CD1c-positive myeloid dendritic cell (primary cell): Measurements from ENCODE around the gene CORO1C.
A peak's percentile ranks its signal among the peaks of the same experiment; 100 is the strongest.
"Not testable (repeated sequence)": the region's sequence is repeated elsewhere in the genome, so short reads cannot be mapped to it uniquely, and the experiment has no call there.

Experiments
- DNase-seq: peaks from one replicate; pipeline ENCODE4 v3.0.0-alpha.2; 2016; ENCODE audit errors: extremely low spot score

The CORO1C gene

DNA sequence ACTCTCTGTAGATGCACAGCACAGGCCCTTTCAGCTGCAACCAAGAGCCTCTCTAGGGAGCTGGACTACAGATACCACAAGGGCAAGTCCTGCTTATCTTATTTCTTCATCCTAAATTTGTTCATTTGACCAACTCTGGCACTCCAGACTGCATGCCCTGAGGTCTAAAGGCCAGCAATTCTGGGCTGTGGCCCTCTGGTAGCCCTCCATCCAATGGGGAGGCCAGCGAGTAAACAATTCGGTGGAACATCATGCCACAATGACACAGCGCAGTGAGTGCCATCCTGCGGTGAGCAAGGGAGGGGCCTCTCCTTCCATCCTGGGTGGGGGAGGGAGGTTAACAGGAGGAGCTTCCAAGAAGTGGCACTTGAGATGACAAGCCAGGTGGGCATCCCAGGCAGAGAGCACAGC lies 97.0 kb downstream of the CORO1C start:
- peak; percentile 85 for DNase-seq

DNA sequence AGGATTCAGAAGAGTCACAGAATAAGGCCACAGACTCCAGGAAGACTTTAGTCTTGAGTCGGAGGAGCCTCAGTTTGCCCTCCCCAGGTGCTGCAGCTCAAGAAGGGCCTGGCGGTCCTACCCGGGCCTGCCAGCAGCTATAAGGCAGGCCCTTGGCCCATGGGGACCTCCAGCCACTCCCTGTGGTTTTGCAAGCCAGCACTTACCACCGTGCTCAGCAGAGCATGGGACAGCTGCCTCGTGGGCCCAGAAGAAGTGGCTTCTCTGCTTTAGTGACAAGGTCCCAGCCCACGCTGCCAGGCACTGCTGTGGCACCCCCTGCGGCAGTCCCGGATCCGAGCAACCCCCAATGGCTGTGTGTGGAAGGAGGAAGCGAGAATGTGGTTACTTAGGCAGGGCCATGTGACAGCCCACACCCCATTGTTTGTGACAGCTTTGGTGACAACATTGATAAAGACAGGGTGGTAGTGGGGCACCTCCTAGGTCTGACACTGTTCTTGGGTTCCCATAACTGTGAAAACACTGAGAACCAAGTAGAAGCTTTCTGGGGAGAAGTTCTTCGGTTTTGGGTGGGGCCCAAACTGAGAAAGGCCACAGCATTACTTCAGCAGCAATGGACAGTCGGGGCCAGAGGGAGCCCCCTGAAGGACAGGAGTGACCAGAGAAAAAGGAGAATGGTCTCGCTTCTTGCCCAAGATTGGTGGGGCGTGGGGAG lies 97.6 kb downstream of the CORO1C start, which contains the start of gene SELPLG:
SELPLG (minus strand) TSS at position 361 of the 715 bp plus-strand sequence. CDS start 9,587 bp downstream, outside the sequence.
- DNase-seq = peak; percentile 98

DNA sequence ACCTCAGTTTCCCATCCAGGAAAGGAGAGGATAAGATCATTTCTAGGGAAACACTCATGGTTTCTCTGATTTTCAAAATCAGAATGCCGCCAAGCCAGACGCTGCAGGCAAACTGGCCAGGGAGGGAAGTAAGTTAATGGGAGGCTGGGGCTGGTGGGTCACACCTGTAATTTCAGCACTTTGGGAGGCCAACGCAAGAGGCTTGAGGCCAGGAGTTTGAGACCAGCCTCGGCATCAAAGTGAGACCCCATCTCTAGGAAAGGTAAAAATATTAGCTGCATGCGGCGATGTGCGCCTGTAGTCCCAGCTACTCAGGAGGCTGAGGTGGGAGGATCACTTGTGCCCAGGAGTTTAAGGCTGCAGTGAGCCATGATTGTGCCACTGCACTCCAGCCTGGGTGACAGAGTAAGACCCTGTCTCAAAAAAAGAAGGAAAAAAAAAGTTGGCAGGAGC lies 98.2 kb downstream of the CORO1C start:
- DNase-seq = no peak

DNA sequence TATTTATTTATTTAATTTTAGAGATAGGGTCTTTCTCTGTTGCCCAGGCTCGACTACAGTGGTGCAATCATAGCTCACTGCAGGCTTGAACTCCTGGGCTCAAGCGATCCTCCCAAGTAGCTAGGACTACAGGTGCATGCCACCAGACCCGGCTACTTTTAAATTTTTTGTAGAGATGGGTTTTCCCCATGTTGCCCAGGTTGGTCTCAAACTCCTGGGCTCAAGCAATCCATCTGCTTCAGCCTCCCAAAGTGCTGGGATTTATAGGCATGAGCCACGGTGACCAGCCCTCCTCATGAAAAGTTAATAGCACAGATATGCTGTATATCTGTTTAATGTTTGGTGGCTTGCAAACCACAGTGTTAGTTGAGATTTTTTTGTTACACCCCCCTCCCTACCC lies 100.1 kb downstream of the CORO1C start:
- not testable (repeated sequence) for DNase-seq

DNA sequence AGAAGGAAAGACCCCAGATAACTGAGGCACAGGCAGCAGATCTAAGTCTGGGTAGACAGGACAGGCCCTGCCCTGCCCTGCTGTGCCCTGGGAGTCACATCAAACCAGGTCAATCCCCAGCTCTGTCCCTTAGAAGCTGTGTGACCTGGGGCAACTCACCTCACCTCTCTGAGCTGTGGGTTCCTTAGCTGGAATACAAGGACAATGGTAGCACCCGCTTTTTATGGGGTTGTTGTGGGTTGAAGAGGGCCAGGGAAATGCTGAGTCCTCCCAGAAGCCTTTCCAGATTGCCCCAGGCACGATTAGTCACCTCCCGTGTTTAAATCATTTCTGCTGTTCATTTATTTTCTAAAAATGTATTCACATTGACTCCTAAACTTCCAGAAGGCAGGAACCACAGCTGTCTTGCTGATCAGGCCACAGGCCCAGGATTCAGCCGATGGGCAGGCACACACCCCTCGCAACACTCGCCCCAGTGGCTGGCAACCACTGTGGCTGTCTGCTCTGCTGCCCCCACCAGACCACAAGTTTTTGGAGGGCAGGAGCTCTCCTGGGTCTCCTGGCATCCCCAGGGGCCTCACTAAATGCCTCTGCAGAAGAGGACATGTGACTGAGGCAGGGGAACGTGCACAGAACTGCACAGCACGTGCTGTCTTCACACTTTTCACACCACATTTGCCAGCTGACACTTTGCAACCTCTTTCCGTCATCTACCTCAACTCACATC lies 100.7 kb downstream of the CORO1C start:
- peak; percentile 46 for DNase-seq

DNA sequence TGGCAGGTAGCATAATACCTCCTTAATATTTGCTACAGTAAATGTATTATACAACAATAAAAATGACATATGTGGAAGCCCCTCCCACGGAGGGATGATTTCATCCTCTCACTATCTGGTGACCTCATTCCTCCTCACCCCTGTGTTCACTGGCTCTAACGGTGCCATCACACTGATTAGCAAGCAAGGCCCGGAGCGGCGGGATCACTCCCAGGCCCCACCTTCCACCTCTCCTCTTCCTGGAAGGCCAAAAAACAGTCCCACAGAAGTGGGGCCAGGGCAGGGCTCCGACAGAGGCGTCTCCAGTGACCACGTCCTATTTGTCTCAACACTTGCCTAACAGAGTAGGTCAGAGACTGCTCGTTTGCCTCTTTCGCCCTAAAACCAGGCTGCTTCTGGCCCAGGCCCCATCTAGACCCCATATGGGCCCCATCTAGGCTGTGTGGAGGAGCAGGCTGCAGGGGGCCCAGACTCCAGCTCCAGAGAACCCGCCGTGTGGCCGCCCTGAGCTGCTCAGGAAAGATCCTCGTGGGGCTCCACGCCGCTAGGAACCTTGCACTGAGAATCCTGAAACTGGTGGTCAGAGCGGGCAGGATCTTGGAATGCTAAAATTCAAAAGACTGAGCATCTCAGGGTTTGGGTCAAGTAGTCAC lies 101.4 kb downstream of the CORO1C start:
- peak; percentile 92 for DNase-seq

DNA sequence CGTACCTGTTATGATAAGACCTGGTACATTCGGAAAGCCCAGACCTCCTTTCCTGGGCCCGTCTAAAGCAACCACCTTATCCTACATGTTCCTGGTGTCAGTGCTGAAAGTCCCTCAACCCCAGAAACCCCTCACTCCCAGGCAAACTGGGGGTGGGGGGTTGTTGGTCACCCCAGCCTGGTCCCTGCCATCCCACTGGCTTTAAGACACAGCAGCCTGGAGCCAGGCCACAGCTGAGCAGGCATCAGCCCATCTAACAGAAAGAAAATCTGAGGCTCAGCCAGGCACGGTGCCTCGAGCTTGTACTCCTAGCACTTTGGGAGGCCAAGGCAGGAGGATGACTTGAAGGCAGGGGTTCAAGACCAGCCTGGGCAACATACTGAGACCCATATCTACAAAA lies 102.2 kb downstream of the CORO1C start:
- DNase-seq = no peak

DNA sequence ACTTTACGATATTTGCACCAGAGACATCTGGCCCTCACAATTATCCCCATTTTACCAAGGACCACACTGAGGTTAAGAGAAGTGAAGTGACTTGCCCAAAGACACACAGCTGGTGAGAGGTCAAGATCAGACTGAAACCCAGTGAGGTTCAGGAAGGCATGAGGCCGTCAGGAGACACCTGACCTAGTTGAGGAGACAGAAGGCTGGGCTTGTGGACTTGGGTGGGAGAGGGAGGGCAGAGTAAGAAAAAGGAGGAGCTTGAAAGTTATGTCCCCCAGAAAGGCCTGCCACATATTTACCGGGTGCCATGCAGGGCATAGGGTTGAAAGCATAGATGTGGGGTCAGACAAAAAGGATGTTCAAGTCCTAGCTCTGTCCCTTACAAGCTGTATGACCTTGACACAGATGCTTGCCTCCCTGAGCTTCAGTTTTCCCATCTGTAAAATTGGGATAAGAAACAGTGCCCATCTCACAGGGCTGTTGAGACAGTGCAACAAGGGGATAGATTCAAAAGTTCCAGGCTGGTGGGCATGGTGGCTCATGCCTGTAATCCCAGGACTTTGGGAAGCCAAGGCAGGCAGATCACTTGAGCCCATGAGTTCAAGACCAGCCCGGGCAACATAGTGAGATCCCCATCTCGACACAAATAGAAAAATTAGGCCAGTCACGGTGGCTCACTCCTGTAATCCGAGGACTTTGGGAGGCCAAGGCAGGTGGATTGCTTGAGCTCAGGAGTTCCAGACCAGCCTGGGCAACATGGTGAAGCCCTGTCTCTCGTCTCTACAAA lies 104.0 kb downstream of the CORO1C start:
- no peak for DNase-seq

DNA sequence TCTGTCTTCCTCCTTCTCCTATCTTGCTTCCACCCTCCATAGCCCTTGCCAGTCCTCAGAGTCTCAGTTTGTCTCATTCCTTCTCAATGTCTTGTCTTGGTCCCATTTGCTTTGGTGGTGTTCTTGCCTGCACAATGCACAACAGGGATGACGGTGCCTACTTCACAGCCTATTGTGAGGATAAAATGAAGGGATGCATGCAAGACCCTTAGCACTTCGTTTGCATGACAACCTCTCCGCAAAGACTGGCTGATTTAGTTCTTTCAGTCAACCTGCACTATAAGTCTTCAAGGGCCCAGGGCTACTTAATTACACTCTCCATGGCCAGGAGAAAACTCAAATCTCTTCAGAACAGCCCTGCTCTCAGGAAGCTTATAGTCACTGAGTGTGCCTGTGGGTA lies 106.1 kb downstream of the CORO1C start:
- DNase-seq = no peak

DNA sequence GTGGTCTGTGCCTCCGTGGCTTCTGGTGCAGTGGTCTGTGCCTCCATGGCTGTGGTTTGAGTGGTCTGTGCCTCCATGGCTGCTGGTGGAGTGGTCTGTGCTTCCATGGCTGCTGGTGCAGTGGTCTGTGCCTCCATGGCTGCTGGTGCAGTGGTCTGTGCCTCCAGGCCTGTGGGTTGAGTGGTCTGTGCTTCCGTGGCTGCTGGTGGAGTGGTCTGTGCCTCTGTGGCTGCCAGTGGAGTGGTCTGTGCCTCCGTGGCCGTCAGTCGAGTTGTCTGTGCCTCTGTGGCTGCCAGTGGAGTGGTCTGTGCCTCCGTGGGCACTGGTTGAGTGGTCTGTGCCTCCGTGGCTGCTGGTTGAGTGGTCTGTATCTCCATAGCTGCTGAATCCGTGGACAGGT lies 107.7 kb downstream of the CORO1C start:
- DNase-seq = no peak

DNA sequence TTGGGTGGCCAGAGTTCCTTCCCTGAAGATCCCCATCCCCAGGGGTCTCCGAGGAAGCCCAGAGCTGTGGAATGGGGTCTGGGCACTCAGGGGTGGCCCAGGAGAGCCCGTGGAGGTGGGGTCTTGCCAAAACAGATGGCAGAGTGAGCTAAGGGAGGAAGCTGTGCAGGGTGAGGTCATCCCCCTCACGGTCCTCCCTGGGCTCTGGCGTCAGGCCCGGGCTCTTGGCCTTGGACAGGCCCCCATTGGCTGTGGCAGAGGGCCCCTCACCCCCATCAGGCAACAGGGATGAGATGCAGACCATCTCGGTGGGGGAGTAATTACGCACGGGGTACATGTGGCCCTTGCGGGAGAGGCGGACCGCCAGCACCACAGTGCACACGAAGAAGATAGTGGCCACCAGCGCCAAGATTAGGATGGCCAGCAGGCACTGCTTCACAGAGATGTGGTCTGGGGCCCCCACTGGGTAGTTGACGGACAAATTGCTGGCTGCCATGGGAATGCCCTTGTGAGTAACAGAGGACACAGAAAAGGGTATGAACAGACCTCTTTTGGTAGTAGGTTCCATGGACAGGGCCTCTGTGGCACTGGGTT lies 108.3 kb downstream of the CORO1C start:
- no peak for DNase-seq

DNA sequence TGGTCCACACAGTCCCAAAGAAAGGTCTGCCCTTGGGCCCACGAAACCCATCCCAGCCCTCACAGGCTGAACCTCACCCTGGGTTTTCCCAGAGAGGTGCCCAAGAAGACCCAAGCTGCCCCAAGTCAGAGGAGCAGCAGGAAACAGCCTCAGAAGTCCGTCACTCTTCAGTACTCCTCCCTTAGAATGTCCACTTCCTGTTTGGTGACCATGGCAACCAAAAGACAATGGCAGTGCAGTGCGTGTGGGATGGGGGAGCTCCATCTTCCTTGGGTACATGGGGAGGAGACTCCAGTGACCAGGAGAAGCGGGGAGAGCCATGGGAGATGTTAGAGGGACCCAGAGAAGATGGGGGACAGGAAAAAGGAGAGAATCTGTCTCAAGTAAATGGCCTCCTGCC lies 108.9 kb downstream of the CORO1C start:
- peak; percentile 87 for DNase-seq

DNA sequence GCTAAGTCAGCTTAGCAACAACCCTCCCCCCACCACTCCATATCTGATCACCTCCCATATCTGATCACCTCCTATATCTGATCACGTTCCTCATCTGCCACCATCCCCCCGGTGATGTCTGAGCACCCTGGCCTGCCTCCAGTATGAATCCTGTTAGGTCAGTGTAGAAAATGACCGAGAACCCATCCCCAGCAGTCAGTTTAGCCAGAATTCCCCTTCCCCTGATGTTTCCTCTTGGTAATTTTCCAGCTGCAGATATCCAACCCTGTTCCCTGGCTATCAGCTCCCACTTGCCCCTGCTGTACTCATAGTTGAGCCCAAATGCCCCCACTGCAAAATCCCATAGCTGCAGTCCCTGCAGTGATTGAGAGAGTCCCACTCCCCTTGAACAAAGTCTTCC lies 110.2 kb downstream of the CORO1C start:
- no peak for DNase-seq

DNA sequence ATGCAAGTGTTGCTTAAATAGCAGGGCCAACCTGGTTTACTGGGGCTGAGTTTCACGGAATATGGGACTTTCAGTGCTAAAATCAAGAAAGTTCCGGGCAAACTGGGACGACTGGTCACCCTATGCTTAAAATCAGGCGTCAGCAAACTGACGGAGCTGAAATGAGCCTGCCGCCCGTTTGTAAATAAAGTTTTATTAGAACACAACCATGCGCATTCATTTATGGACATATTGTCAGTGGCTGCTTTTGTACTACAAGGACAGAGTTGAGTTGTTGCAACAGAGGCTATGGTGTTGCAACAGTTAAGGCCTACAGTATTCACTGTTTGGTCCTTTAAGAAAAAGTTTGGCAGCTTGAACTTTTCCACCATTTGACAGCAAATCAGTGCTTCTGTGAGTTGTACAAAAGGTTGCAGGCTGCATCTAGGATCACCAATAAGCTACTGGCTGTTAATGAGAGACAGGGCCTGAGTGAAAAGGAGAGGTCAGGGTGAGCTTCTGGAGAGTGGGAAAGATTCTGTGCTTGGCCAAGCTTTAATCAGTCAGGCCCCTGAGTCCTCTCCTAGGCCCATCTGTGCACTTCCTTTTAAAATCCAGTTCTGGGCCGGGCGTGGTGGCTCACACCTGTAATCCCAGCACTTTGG lies 111.0 kb downstream of the CORO1C start:
- peak; percentile 69 for DNase-seq

DNA sequence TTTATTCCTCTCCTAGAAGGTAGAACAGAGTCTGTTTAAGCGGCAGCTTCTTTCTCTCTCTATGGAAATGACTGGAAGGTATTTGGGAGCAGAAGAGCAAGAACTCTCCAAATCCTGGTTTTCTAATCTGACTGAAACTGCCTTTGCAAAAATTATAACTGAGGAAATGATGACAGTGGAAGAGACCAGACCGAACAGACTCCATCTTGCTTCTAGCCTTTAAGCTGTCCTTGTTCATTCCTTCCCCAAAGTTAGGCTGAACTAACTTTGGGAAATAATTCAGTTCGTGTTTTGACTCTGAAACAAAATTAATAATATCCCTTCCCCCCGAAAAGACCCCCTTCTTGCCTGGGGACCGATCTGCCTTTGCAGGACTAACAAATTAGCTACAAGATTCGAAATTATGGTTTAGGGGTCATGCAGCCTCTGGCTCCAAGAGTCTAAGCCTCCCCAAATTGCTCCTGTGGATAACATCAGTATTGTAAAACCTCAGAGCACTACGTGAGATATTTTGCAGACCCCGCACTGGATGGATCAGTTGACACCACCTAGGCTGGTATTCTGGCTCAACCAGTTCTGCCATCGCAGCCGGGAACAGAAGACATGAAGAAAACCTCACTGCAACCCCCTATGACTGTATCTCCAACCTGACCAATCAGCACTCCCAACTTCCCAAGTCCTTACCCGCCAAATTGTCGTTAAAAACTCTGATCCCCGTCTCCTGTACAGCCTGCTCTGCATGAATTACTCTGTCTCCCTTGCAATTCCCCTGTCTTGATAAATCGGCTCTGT lies 111.8 kb downstream of the CORO1C start:
- DNase-seq = no peak

DNA sequence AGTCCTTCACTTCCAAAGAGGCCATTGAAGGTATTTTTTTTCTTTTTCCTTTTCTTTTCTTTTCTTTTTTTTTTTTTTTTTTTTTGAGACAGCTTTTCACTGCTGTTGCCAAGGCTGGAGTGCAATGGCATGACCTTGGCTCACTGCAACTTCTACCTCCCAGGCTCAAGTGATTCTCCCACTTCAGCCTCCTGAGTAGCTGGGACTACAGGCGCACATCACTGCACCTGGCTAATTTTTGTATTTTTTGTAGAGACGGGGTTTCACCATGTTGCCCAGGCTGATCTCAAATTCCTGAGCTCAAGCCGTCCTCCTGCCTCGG lies 112.4 kb downstream of the CORO1C start:
- not testable (repeated sequence) for DNase-seq

DNA sequence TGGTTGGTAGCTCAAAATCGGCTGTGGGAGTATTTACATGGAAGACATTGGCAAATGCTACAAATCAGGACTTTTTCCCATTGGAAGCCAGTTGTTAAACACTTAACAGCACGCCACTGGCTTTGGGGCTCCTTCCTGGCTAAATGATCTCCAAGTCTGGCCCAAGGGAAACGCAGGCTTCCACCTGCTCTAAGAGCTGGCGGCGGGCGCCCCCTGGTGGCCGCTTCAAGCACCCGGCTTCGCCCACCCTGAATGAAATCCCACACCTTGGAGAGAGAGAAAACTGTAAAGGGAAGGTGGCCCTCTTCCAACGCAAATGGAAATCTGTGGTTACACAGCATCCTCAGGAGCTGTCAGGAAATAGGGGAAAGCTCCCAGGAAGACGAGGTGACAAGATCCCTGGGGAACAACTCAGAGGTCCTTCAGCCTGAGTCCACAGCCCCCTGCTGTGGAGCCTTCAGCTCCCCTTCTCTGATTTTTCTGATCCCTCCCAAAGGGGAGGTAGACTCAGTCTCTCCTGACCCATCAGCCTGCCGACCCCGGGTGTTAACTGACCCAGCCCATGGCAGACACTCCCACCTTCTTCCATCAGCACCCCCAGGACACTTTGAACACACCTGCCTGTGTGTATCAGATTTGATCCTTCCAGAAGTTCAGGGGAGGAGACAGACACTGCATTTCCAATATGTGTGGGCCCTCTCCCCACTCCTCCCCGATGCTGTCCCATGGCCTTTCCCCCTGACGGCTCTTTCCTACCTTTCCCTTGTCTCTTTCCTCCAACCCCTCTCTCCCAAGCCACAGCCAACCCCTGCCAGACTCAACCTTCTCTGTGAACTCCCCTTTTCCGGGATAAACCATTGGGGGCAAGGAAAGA lies 113.0 kb downstream of the CORO1C start:
- peak; percentile 86 for DNase-seq

DNA sequence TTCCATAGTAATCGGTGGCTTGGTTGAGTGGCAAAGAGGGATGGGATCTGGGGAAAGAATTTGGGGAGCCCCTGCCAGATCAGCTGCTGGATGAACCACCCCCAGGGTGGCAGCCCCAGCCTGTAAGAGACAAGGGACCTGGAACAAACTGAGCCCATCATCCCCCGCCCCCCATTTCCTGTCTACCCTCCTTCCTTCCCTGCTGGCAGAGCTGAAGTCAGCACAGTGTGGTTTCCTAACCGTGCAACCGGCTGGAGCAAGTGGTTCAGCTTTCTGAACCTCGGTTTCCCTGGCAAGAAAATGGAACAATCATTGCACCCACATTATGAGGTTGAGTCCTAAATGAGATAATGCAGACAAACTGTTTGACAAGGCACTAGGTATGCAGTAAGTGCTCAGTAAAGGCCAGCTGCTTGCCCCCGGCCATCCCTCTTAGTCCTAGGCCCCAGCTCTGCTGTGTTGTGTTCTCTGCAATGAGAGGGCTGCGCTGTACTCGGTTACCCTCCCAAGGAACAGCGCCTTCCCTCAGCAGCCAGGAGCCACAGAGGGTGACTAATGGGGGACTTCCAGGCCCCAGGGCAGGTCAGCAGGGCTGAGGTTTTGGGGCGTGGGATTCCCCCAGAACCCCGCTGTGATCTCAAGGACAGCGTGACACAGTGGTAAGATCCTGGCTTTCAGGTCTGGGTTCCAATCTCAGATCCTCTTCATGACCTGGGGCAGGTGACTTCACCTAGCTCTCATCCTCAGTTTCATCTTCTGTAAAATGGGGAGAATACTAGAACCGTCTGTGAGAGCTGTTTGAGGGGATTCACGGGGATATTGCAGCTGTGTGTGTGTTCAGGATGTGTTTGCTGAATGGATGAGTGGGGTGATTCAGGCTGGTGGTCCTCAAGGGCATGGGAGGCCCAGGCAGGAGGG lies 114.1 kb downstream of the CORO1C start:
- DNase-seq = peak; percentile 60
